ENCODE measurements around the gene ZNF764.

GRCh38 chr16:30535777-30536190 lies 22.4 kb downstream of the ZNF764 start:
- TF ChIP-seq, protein P1, sequence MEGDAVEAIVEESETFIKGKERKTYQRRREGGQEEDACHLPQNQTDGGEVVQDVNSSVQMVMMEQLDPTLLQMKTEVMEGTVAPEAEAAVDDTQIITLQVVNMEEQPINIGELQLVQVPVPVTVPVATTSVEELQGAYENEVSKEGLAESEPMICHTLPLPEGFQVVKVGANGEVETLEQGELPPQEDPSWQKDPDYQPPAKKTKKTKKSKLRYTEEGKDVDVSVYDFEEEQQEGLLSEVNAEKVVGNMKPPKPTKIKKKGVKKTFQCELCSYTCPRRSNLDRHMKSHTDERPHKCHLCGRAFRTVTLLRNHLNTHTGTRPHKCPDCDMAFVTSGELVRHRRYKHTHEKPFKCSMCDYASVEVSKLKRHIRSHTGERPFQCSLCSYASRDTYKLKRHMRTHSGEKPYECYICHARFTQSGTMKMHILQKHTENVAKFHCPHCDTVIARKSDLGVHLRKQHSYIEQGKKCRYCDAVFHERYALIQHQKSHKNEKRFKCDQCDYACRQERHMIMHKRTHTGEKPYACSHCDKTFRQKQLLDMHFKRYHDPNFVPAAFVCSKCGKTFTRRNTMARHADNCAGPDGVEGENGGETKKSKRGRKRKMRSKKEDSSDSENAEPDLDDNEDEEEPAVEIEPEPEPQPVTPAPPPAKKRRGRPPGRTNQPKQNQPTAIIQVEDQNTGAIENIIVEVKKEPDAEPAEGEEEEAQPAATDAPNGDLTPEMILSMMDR (conservative IDR thresholded peaks at IDR 0.05; ENCODE audit: low read length), result peak; percentile 67
- TF ChIP-seq EZH2phosphoT487 (IDR thresholded peaks at IDR 0.05; ENCODE audit: borderline replicate concordance), result no peak
